Measurements from ENCODE around the gene ZNF200. TPM values are rescaled to one million over a fixed set of nuclear protein-coding genes. Genes with fewer than 3 reads are reported as not detected.
"Not testable (repeated sequence)": the region's sequence is repeated elsewhere in the genome, so short reads cannot be mapped to it uniquely, and the experiment has no call there.

The ZNF200 gene
- total RNA-seq, 2 experiments from 2014 or later: 12.2 to 12.8 TPM

GRCh38 chr16:3182608-3183444 is 52.1 kb downstream of the ZNF200 start:
- Mint-ChIP-seq H3K27ac (peak overlapping the region; percentile 88), H3K27me3 (peaks cover 90% of the 10 kb centered on the region), H3K4me3 (peak overlapping the region; percentile 83), H3K36me3 (peaks cover 8% of the 10 kb centered on the region), H3K4me1 (peaks cover 24% of the 10 kb centered on the region), H3K9me3 (peaks cover 9% of the 10 kb centered on the region)
- peak; percentile 72 for DNase-seq

- H3K4me1 Mint-ChIP-seq: peaks cover 19% of the 10 kb centered on the region
- peak overlapping the region; percentile 88 for H3K27ac Mint-ChIP-seq
- not testable (repeated sequence) for DNase-seq, H3K9me3 Mint-ChIP-seq, H3K36me3 Mint-ChIP-seq
- H3K27me3 Mint-ChIP-seq: peaks cover 90% of the 10 kb centered on the region
- peak overlapping the region; percentile 83 for H3K4me3 Mint-ChIP-seq
Measured at GRCh38 chr16:3182293-3182607, 52.7 kb downstream of the ZNF200 start.

GRCh38 chr16:3180445-3180878 is 54.5 kb downstream of the ZNF200 start:
- Mint-ChIP-seq H3K27ac (no peak overlapping the region), H3K4me3 (no peak overlapping the region), H3K4me1 (peaks cover 20% of the 10 kb centered on the region), H3K27me3 (peaks cover 90% of the 10 kb centered on the region), H3K36me3 (peaks cover 6% of the 10 kb centered on the region), H3K9me3 (peaks cover 6% of the 10 kb centered on the region)
- peak; percentile 31 for DNase-seq

GRCh38 chr16:3179651-3180050 is 55.3 kb downstream of the ZNF200 start:
- H3K4me3 Mint-ChIP-seq: no peak overlapping the region
- H3K27ac Mint-ChIP-seq: no peak overlapping the region
- H3K9me3 Mint-ChIP-seq: peaks cover 6% of the 10 kb centered on the region
- DNase-seq: no peak
- H3K27me3 Mint-ChIP-seq: peaks cover 93% of the 10 kb centered on the region
- peaks cover 22% of the 10 kb centered on the region for H3K4me1 Mint-ChIP-seq
- H3K36me3 Mint-ChIP-seq: peaks cover 6% of the 10 kb centered on the region

GRCh38 chr16:3175157-3176093 is 59.5 kb downstream of the ZNF200 start:
- Mint-ChIP-seq H3K4me3 (peak overlapping the region; percentile 43), H3K4me1 (peaks cover 35% of the 10 kb centered on the region), H3K27me3 (peaks cover 87% of the 10 kb centered on the region), H3K9me3 (no peaks in the 10 kb centered on the region), H3K27ac (peak overlapping the region; percentile 66), H3K36me3 (peaks cover 2% of the 10 kb centered on the region)
- peak; percentile 60 for DNase-seq

- Mint-ChIP-seq H3K4me1 (peaks cover 36% of the 10 kb centered on the region), H3K36me3 (peaks cover 2% of the 10 kb centered on the region), H3K4me3 (peak overlapping the region; percentile 69), H3K27ac (no peak overlapping the region), H3K9me3 (no peaks in the 10 kb centered on the region), H3K27me3 (peaks cover 87% of the 10 kb centered on the region)
- no peak for DNase-seq
Measured at GRCh38 chr16:3174618-3175148, 60.3 kb downstream of the ZNF200 start.

- peak overlapping the region; percentile 69 for H3K4me3 Mint-ChIP-seq
- DNase-seq: peak; percentile 52
- H3K36me3 Mint-ChIP-seq: peaks cover 2% of the 10 kb centered on the region
- H3K27me3 Mint-ChIP-seq: peaks cover 87% of the 10 kb centered on the region
- peaks cover 36% of the 10 kb centered on the region for H3K4me1 Mint-ChIP-seq
- no peaks in the 10 kb centered on the region for H3K9me3 Mint-ChIP-seq
- peak overlapping the region; percentile 70 for H3K27ac Mint-ChIP-seq
Measured at GRCh38 chr16:3173892-3174617, 60.9 kb downstream of the ZNF200 start.

Other genes with a start within 250 kb of the ZNF200 start
- gene CLDN9, start 222.2 kb downstream of the ZNF200 start, total RNA-seq: not detected
- gene CLDN6, start 217.0 kb downstream of the ZNF200 start, total RNA-seq: not detected
- 1 to 10 TPM; 1.2 to 1.5 TPM for gene TNFRSF12A, start 214.8 kb downstream of the ZNF200 start, total RNA-seq
- gene HCFC1R1, start 211.2 kb downstream of the ZNF200 start, total RNA-seq: 10 to 100 TPM; 23.4 to 23.7 TPM
- 10 to 100 TPM; 48.7 to 53.1 TPM for gene THOC6, start 211.1 kb downstream of the ZNF200 start, total RNA-seq
- gene BICDL2, start 198.2 kb downstream of the ZNF200 start, total RNA-seq: under 1 TPM; 0.31 to 0.56 TPM
- gene MMP25, start 188.6 kb downstream of the ZNF200 start, total RNA-seq: 1 to 10 TPM in 1 of 2 experiments, under 1 TPM in 1; 0.99 to 1.6 TPM
- 1,000 to 10,000 TPM; 1,056 to 1,060 TPM for gene IL32, start 169.5 kb downstream of the ZNF200 start, total RNA-seq
- gene ZSCAN10, start 135.9 kb downstream of the ZNF200 start, total RNA-seq: not detected
- gene ZNF205, start 122.6 kb downstream of the ZNF200 start, total RNA-seq: under 1 TPM; 0.35 to 0.36 TPM
- 1 to 10 TPM; 7.6 to 9.1 TPM for gene ZNF213, start 100.1 kb downstream of the ZNF200 start, total RNA-seq
- gene OR1F1, start 47.0 kb downstream of the ZNF200 start, total RNA-seq: not detected
- under 1 TPM; 0.08 to 0.12 TPM for gene MEFV, start 21.5 kb upstream of the ZNF200 start, total RNA-seq
- 10 to 100 TPM; 29.7 to 30.5 TPM for gene ZNF263, start 48.3 kb upstream of the ZNF200 start, total RNA-seq
- 1 to 10 TPM; 4.8 to 5.3 TPM for gene TIGD7, start 70.3 kb upstream of the ZNF200 start, total RNA-seq
- 10 to 100 TPM; 34.2 to 35.5 TPM for gene ZNF75A, start 70.3 kb upstream of the ZNF200 start, total RNA-seq
- gene OR2C1, start 120.7 kb upstream of the ZNF200 start, total RNA-seq: not detected
- 10 to 100 TPM; 14.0 to 16.7 TPM for gene ZSCAN32, start 165.8 kb upstream of the ZNF200 start, total RNA-seq
- 10 to 100 TPM in 1 of 2 experiments, 1 to 10 TPM in 1; 9.8 to 10.5 TPM for gene ZNF174, start 166.1 kb upstream of the ZNF200 start, total RNA-seq
- 1 to 10 TPM; 2.7 TPM for gene ZNF597, start 208.3 kb upstream of the ZNF200 start, total RNA-seq
- gene NAA60, start 208.5 kb upstream of the ZNF200 start, total RNA-seq: 10 to 100 TPM; 37.5 to 38.2 TPM

Measured in activated naive CD8-positive, alpha-beta T cell treated with anti-CD3 and anti-CD28 coated beads for 36 hours (primary cell).